ENCODE data around the gene SLC35E2B.
A peak's percentile ranks its signal among the peaks of the same experiment; 100 is the strongest.

Gene SLC35E2B

DNA sequence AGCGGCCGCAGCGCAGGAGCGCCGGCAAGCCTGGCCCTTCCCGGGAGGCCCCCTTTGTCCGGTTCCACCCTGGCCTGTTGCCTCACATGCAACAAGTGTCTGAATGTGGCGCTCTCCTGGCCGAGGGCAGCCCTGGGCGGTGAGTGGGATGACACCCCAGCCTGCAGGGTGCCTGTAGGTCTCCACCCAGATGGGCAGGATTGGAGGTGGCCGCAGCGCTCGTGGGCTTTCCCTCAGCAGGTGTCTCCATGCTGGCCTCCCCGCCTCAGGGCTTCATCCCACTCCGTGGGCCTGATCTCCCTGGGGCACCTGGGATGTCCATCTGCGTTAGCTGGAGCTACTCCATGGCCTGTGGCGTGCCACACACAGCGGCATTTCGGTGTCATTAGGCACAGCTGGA is 75.8 kb downstream of the SLC35E2B start:
- Histone ChIP-seq H3K27ac (ENCODE audit: low read depth, low read length) (no peak overlapping the region), H3K9ac (ENCODE audit: low read length) (peak overlapping the region; percentile 5), H3K4me3 (ENCODE audit: low read depth in 1 of 2, low read length in 2 of 2) (peak overlapping the region; percentile 46 to 91), H3K36me3 (ENCODE audit: insufficient read depth, low read length) (peaks cover 9% of the 10 kb centered on the region), H3K4me1 (ENCODE audit: insufficient read depth, low read length) (peaks cover 27% of the 10 kb centered on the region), H3K9me3 (ENCODE audit: low read length) (no peaks in the 10 kb centered on the region), H3K27me3 (ENCODE audit: control insufficient read depth in 1 of 2, insufficient read depth in 2 of 2, low read length in 2 of 2) (no peaks in the 10 kb centered on the region)

DNA sequence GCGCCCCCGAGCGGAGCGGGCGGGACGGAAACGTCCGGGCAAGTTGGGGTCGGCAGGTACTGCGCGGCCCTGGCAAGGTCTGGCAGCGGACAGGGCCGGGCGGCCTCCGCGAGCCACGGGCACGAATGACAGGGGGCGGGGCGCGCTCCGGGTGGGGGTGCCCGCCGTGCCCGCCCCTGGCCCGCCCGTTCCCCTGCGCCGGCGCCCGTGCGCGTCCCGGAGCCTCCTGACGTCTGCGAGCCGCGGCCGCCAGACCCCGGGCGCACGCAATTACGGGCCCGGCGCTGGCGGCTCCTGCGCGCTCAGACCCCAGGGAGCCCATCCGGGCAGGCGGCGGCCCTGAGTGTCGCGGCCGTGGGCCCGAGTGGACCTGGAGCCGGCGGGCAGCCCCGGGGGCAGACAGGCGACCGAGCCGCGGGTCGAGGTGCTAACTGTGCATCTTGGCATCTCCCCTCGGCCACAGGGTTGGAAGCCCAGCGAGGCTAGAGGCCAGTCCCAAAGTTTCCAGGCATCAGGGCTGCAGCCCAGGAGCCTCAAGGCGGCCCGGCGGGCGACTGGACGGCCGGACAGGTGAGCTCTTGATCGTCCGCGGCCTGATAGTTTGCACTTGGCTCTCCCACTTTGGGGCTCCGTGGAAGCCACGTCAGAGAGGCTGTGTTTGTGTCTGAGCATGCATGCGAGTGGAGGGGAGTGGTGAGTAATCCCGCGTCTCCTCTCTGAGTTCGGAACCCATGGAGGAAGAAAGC is 76.4 kb downstream of the SLC35E2B start:
- no peaks in the 10 kb centered on the region for H3K27me3 ChIP-seq (ENCODE audit: control insufficient read depth in 1 of 2, insufficient read depth in 2 of 2, low read length in 2 of 2)
- H3K4me3 ChIP-seq (ENCODE audit: low read depth in 1 of 2, low read length in 2 of 2): peak overlapping the region; percentile 46 to 91
- peak overlapping the region; percentile 63 for H3K27ac ChIP-seq (ENCODE audit: low read depth, low read length)
- H3K4me1 ChIP-seq (ENCODE audit: insufficient read depth, low read length): peaks cover 27% of the 10 kb centered on the region
- no peaks in the 10 kb centered on the region for H3K9me3 ChIP-seq (ENCODE audit: low read length)
- H3K9ac ChIP-seq (ENCODE audit: low read length): peak overlapping the region; percentile 5
- H3K36me3 ChIP-seq (ENCODE audit: insufficient read depth, low read length): peaks cover 9% of the 10 kb centered on the region

DNA sequence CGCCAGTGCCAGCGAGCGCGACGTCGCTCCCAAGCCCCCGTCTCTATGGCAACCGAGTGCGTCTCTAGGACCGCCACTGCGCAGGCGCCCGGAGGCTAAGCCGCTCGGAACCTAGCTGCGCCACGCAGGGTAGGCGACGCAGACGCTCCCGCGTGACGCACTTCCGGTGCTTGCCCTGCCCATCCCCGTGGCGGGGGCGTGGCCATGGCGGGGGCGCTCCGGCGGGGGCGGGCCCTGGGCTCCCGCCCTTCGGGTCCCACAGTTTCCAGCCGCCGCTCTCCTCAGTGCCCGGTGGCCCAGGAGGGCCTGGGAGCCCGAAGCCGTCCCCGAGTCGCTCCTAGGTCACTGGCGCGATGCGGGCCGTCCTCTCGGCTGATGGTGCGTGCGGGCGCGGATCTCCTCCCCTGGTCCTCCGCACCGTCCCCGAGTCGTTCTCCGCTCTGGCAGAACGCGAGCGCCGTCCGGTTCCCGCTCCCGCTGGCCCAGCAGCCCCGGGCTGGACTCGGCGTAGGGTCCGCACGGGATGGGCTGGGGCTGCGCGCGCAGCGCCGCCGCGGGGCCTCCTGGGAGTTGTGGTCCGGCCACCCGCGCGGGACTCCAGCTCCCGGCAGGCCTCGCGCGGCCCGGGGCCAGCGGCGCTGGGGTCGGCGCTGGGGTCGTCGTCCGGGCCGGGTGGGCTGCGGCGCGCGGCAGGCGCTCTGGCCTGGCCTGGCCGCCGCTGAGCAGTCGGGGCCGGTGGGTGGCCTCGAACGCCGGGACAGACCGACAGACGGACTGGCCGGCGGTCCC is 77.1 kb downstream of the SLC35E2B start, which contains the start of gene MIB2:
TSS of gene MIB2 (plus strand) at position 245 of the 789 bp plus-strand sequence. CDS start 7,953 bp downstream, outside the sequence.
- Histone ChIP-seq H3K36me3 (ENCODE audit: insufficient read depth, low read length) (peaks cover 9% of the 10 kb centered on the region), H3K9me3 (ENCODE audit: low read length) (no peaks in the 10 kb centered on the region), H3K4me1 (ENCODE audit: insufficient read depth, low read length) (peaks cover 27% of the 10 kb centered on the region), H3K4me3 (ENCODE audit: low read depth in 1 of 2, low read length in 2 of 2) (peak within 1 kb of the TSS; percentile 46 to 91), H3K27me3 (ENCODE audit: control insufficient read depth in 1 of 2, insufficient read depth in 2 of 2, low read length in 2 of 2) (no peaks in the 10 kb centered on the region), H3K9ac (ENCODE audit: low read length) (peak within 1 kb of the TSS; percentile 71), H3K27ac (ENCODE audit: low read depth, low read length) (peak within 1 kb of the TSS; percentile 99)

DNA sequence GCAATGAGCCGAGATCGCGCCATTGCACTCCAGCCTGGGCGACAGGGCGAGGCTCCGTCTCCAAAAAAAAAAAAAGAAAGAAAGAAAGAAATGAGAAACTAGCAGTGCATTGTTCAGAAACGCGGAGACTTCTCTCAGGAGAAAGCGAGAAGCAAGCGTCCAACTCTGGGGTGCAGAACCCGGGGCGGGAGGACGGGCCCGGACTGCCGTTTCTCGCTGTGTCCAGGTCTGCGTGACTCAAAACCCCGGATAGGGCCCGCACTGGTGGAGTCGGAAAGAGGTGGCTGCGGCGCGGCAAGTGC is 77.7 kb downstream of the SLC35E2B start:
- Histone ChIP-seq H3K27ac (ENCODE audit: low read depth, low read length) (peak overlapping the region; percentile 99), H3K4me3 (ENCODE audit: low read depth in 1 of 2, low read length in 2 of 2) (peak overlapping the region; percentile 46 to 91), H3K4me1 (ENCODE audit: insufficient read depth, low read length) (peaks cover 27% of the 10 kb centered on the region), H3K36me3 (ENCODE audit: insufficient read depth, low read length) (peaks cover 9% of the 10 kb centered on the region), H3K9ac (ENCODE audit: low read length) (no peak overlapping the region), H3K27me3 (ENCODE audit: control insufficient read depth in 1 of 2, insufficient read depth in 2 of 2, low read length in 2 of 2) (no peaks in the 10 kb centered on the region), H3K9me3 (ENCODE audit: low read length) (no peaks in the 10 kb centered on the region)

DNA sequence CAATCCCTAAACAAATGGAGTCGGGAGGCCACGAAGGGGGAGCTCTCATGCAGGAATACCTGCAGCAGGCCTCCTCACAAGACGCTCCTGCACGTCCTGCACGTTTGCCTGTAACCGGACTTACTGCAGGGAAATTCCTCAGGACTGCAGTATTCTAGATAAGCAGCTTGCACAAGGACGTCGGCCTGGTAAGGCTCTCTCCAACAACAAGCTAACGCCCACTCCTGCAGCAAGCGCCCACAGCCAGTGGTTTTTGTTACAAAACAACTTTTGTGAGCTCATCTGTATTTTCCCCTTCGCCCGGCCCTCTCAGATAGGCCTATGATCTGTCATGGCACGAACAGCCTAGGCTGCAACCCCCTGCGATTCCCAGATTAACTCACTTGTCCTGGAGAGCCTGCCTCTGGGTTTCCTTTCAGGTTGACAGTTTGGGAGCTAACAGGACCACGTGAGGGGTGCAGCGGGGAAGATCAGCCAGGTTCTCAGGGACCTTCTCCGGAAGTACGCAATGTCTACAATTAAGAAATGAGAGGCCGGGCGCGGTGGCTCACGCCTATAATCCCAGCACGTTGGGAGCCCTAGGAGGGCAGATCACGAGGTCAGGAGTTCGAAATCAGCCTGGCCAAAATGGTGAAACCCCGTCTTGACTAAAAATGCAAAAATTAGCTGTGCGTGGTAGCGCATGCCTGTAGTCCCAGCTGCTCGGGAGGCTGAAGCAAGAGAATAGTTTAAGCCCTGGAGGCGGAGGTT is 78.2 kb downstream of the SLC35E2B start:
- no peaks in the 10 kb centered on the region for H3K27me3 ChIP-seq (ENCODE audit: control insufficient read depth in 1 of 2, insufficient read depth in 2 of 2, low read length in 2 of 2)
- no peaks in the 10 kb centered on the region for H3K9me3 ChIP-seq (ENCODE audit: low read length)
- peak overlapping the region; percentile 46 to 91 for H3K4me3 ChIP-seq (ENCODE audit: low read depth in 1 of 2, low read length in 2 of 2)
- H3K9ac ChIP-seq (ENCODE audit: low read length): no peak overlapping the region
- peaks cover 27% of the 10 kb centered on the region for H3K4me1 ChIP-seq (ENCODE audit: insufficient read depth, low read length)
- H3K27ac ChIP-seq (ENCODE audit: low read depth, low read length): peak overlapping the region; percentile 99
- peaks cover 9% of the 10 kb centered on the region for H3K36me3 ChIP-seq (ENCODE audit: insufficient read depth, low read length)

DNA sequence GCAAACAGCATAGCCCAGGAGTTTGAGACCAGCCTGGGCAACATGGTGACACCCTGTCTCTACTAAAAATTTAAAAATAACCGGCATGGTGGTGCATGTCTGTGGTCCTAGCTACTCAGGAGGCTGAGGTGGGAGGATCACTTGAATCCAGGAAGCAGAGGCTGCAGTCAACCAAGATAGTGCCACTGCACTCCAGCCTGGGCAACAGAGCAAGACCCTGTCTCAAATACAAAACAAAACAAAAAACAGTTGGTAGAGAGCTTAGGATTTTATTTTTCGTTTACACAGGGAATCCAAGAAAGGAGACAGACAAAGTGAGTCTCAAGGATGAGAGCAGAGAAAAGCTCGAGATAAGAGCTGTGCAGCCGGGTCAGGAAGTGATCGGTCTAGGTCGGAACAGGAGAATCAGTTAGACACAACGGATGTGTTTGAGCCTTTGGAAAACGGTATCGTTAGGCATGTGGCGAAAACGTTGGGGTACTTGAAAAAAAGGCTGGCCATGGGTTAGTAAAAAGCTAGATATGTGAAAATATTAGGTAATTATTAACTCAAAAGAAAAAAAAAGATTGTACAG is 79.0 kb downstream of the SLC35E2B start:
- Histone ChIP-seq H3K9ac (ENCODE audit: low read length) (no peak overlapping the region), H3K36me3 (ENCODE audit: insufficient read depth, low read length) (peaks cover 9% of the 10 kb centered on the region), H3K27ac (ENCODE audit: low read depth, low read length) (no peak overlapping the region), H3K9me3 (ENCODE audit: low read length) (no peaks in the 10 kb centered on the region), H3K4me1 (ENCODE audit: insufficient read depth, low read length) (peaks cover 27% of the 10 kb centered on the region), H3K27me3 (ENCODE audit: control insufficient read depth in 1 of 2, insufficient read depth in 2 of 2, low read length in 2 of 2) (no peaks in the 10 kb centered on the region), H3K4me3 (ENCODE audit: low read depth in 1 of 2, low read length in 2 of 2) (peak overlapping the region in 1 of 2 donors; percentile 91)

DNA sequence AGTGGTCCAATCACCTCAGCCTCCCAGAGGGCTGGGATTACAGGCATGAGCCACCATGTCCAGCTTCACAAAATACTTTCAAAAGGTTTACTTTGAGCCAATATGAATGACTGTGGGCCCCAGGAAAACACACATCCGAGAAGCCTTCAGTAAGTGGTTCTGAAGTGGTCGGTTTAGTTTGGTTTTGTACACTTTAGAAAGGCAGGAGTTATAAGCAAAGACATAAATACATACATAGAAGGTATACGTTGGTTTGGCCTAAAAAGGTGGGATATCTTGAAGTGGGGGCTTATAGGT is 80.5 kb downstream of the SLC35E2B start:
- no peaks in the 10 kb centered on the region for H3K9me3 ChIP-seq (ENCODE audit: low read length)
- no peak overlapping the region for H3K27ac ChIP-seq (ENCODE audit: low read depth, low read length)
- no peak overlapping the region for H3K4me3 ChIP-seq (ENCODE audit: low read depth in 1 of 2, low read length in 2 of 2)
- H3K4me1 ChIP-seq (ENCODE audit: insufficient read depth, low read length): peaks cover 20% of the 10 kb centered on the region
- no peaks in the 10 kb centered on the region for H3K27me3 ChIP-seq (ENCODE audit: control insufficient read depth in 1 of 2, insufficient read depth in 2 of 2, low read length in 2 of 2)
- H3K9ac ChIP-seq (ENCODE audit: low read length): no peak overlapping the region
- H3K36me3 ChIP-seq (ENCODE audit: insufficient read depth, low read length): no peaks in the 10 kb centered on the region

DNA sequence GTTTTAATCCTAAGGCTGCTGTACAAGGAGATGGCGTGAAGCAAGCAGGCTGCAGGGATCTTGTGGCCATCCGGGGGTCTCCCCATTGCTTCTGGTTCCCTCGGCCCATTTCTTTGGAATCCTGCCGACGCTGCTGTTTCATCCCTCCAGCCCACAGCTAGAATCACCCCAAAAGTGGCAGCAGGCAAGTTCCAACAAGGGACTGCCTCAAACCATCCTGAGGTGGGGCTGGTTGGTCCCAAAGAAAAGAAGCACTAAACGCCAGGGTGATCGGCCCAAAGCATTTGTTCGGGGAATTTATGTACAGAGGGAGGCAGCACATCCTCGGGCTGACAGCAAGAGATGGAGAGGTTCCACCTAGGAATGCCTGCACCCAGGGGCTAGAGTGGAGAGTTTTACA is 81.8 kb downstream of the SLC35E2B start:
- Histone ChIP-seq H3K27ac (ENCODE audit: low read depth, low read length) (no peak overlapping the region), H3K27me3 (ENCODE audit: control insufficient read depth in 1 of 2, insufficient read depth in 2 of 2, low read length in 2 of 2) (no peaks in the 10 kb centered on the region), H3K36me3 (ENCODE audit: insufficient read depth, low read length) (no peaks in the 10 kb centered on the region), H3K4me1 (ENCODE audit: insufficient read depth, low read length) (peaks cover 13% of the 10 kb centered on the region), H3K9ac (ENCODE audit: low read length) (no peak overlapping the region), H3K9me3 (ENCODE audit: low read length) (no peaks in the 10 kb centered on the region), H3K4me3 (ENCODE audit: low read depth in 1 of 2, low read length in 2 of 2) (no peak overlapping the region)

DNA sequence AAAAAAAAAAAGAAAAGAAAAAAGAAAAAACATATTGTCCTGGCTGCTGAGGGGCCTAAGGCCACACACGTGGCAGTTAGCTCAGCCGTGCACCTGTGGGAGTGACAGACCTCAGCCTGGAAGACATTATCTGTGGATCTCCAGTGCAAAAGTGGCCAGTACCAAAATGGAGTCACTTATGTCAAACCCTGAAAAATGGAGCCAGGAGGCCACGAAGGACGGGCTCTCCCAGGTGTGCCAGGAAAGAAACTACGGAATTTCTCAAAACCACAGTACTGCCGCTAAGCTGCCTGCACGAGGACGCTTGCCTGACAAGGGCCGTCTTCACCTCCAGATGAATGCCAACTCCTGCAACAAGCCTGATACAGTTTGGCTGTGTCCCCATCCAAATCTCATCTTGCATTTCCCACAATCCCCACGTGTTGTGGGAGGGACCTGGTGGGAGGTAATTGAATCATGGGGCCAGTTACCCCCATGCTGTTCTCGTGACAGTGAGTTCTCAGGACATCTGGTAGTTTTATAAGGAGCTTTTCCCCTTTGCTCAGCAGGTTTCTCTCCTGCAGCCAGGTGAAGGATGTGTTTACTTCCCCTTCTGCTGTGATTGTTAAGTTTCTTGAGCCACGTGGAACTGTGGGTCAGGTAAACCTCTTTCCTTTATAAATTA is 82.6 kb downstream of the SLC35E2B start:
- no peak overlapping the region for H3K27ac ChIP-seq (ENCODE audit: low read depth, low read length)
- no peak overlapping the region for H3K4me3 ChIP-seq (ENCODE audit: low read depth in 1 of 2, low read length in 2 of 2)
- no peaks in the 10 kb centered on the region for H3K9me3 ChIP-seq (ENCODE audit: low read length)
- no peak overlapping the region for H3K9ac ChIP-seq (ENCODE audit: low read length)
- peaks cover 13% of the 10 kb centered on the region for H3K4me1 ChIP-seq (ENCODE audit: insufficient read depth, low read length)
- no peaks in the 10 kb centered on the region for H3K27me3 ChIP-seq (ENCODE audit: control insufficient read depth in 1 of 2, insufficient read depth in 2 of 2, low read length in 2 of 2)
- H3K36me3 ChIP-seq (ENCODE audit: insufficient read depth, low read length): no peaks in the 10 kb centered on the region

Data from muscle layer of colon (tissue), 2 donors.